Stimulated activated naive CD8-positive, alpha-beta T cell treated with anti-CD3 and anti-CD28 coated beads, Interleukin-15, Interleukin-2, amounts not matched to agents 100 ng/mL and 50 ng/mL, for 24 hours (primary cell): ENCODE data around the gene CEP95.
"Not testable (repeated sequence)": the region's sequence is repeated elsewhere in the genome, so short reads cannot be mapped to it uniquely, and the experiment has no call there.

Experiments used
- H3K27ac Mint-ChIP-seq: one replicate; pipeline ENCODE4 v1.8.0; 2021; ENCODE audit warnings: mild to moderate bottlenecking, mixed read lengths
- H3K27me3 Mint-ChIP-seq: one replicate; pipeline ENCODE4 v1.8.0; 2021; ENCODE audit warnings: mixed read lengths
- H3K36me3 Mint-ChIP-seq: one replicate; pipeline ENCODE4 v1.8.0; 2021; ENCODE audit warnings: low read depth, mixed read lengths
- H3K4me1 Mint-ChIP-seq: one replicate; pipeline ENCODE4 v1.8.0; 2021; ENCODE audit warnings: low read depth, mixed read lengths
- H3K4me3 Mint-ChIP-seq: one replicate; pipeline ENCODE4 v1.8.0; 2021; ENCODE audit warnings: mild to moderate bottlenecking, mixed read lengths
- H3K9me3 Mint-ChIP-seq: one replicate; pipeline ENCODE4 v1.8.0; 2021; ENCODE audit warnings: mixed read lengths

The CEP95 gene

DNA sequence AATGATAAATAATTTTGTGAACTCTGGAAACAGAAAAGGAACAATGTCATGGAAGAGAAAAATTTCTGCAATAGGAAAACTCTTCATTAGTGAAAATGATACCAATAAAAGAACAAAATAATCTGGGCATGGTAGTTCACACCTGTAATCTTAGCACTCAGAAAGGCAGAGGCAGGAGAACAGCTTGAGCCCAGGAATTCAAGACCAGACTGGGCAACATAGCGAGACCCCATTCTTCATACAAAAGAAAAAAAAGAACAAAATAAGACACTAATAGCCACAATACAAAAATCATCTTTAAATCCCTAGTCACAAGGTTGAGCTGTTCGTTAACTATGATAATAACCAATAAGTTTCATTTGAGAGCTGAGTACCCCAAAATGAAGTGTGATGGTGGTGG is 18.5 kb upstream of the CEP95 start:
- Mint-ChIP-seq H3K27ac (no peak overlapping the region), H3K4me1 (peaks cover 12% of the 10 kb centered on the region), H3K9me3 (no peaks in the 10 kb centered on the region), H3K4me3 (no peak overlapping the region), H3K36me3 (peaks cover 83% of the 10 kb centered on the region), H3K27me3 (no peaks in the 10 kb centered on the region)

DNA sequence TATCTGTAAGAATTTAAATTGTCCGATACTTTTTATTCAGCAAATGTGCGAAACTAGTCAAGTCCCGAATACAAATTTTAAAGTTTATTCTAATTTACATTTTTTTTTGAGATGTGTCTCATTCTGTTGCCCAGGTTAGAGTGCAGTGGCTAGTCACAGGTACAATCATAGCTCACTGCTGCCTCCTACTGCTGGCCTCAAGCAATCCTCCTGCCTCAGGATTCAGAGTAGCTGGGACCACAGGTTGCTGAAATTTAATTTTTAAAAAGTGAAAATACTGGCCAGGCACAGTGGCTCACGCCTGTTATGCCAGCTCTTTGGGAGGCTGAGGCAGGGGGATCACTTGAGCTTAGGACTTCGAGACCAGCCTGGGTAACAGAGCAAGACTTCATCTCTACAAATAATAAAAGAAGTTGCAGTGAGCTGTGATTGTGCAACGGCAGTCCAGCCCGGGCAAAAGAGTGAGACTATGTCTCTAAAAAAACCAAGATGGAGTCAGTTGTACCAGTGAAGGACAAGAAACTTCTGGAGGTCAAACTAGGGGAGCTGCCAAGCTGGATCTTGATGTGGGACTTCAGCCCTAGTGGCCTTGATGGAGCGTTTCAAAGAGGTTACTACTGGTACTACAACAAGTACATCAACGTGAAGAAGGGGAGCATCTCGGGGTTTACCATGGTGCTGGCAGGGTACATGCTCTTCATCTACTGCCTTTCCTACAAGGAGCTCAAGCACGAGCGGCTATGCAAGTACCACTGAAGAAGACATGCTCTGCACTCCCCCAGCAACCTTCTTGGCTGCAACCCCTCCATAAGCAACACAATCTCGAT is 15.5 kb upstream of the CEP95 start:
- peaks cover 71% of the 10 kb centered on the region for H3K36me3 Mint-ChIP-seq

DNA sequence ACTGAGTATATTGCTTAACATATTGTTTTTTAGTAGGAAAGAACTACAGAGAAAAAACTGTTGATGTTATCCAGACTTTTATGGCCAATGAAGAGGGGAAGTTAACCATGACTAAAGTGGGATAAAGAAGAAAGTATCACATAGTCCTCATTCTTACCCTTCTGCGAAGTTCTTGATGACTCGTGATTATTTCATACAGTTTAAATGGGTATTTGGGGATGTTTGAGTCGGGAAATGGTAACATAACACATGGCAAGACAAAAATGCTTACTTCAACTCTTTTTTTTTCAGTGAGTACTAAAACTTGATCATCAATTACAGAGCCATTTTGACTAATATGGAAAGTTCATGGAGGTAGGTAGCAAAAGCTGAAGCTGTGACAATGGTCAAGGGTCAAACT is 14.8 kb upstream of the CEP95 start:
- no peak overlapping the region for H3K27ac Mint-ChIP-seq

More for the DNA sequence above, 15.5 kb upstream of the CEP95 start:
- Mint-ChIP-seq H3K27ac (no peak overlapping the region), H3K27me3 (no peaks in the 10 kb centered on the region), H3K9me3 (no peaks in the 10 kb centered on the region), H3K4me1 (peaks cover 36% of the 10 kb centered on the region), H3K4me3 (no peak overlapping the region)

DNA sequence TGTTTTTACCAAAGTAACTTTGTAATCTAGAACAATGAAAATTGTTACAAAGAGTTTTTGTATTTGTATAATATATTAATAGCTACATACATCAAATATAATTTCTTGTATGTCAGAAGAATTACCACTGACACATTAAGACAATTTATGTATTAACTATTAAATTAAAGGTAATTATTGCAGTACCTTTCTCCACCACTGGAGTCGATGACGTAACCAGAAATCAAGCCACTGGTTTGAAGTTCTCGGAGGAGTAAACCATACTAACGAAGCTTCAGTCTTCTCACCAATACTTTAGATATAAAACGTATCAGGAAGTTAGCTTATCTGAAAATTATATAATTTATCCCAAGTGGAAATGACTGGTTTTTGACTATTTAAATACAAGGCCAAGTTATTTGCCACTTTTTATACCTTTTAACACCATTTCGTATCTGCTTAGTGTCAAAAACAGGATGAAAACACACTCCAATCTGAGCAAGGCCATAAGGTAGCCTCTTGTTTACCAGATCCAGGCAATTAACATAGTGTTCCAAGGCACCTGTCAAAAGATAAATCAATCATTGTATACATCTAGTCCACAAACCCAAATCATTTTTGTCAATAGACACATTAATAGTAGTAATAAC is 14.2 kb upstream of the CEP95 start:
- H3K9me3 Mint-ChIP-seq, result no peaks in the 10 kb centered on the region
- H3K4me1 Mint-ChIP-seq, result peaks cover 44% of the 10 kb centered on the region
- H3K27ac Mint-ChIP-seq, result no peak overlapping the region
- H3K27me3 Mint-ChIP-seq, result no peaks in the 10 kb centered on the region
- H3K4me3 Mint-ChIP-seq, result peak overlapping the region; percentile 35
- H3K36me3 Mint-ChIP-seq, result peaks cover 64% of the 10 kb centered on the region

More for the DNA sequence above, 14.8 kb upstream of the CEP95 start:
- Mint-ChIP-seq H3K9me3 (no peaks in the 10 kb centered on the region), H3K27me3 (no peaks in the 10 kb centered on the region), H3K4me3 (peak overlapping the region; percentile 23), H3K36me3 (peaks cover 68% of the 10 kb centered on the region), H3K4me1 (peaks cover 38% of the 10 kb centered on the region)

DNA sequence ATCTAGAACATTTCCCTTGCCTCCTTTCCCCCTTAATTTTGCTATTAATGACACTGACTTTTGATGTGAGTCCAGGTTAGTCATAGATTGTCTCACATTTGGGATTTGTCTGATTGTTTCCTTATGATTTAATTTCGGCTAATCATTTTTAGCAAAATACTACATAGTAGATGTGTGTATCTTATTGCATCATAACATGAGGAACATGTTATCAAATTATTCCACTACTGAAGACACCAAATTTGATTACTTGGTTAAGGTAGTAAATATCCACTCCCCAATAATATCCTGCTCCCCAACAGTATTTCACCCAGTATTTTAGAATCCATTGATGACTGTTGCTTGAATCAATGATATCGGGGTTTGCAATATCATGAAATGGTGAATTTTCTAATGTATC is 12.7 kb upstream of the CEP95 start:
- H3K27me3 Mint-ChIP-seq, result no peaks in the 10 kb centered on the region
- H3K27ac Mint-ChIP-seq, result no peak overlapping the region
- peaks cover 64% of the 10 kb centered on the region for H3K36me3 Mint-ChIP-seq
- peaks cover 59% of the 10 kb centered on the region for H3K4me1 Mint-ChIP-seq
- H3K9me3 Mint-ChIP-seq, result no peaks in the 10 kb centered on the region
- peak overlapping the region; percentile 99 for H3K4me3 Mint-ChIP-seq

DNA sequence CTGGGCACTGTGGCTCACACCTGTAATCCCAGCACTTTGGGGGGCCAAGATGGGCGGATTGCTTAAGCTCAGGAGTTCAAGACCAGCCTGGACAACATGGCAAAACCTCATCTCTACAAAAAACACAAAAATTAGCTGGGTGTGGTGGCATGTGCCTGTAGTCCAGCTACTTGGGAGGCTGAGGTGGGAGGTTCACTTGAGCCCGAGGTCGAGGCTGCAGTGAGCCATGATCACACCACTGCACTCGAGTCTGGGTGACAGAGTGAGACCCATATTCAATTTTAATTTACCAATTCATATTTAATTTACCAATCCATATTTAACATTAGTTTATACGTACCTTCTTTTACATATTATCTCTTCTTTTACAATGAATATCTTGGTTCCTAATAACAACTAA is 11.5 kb upstream of the CEP95 start:
- peak overlapping the region; percentile 99 for H3K4me3 Mint-ChIP-seq
- H3K4me1 Mint-ChIP-seq, result peaks cover 70% of the 10 kb centered on the region
- H3K27ac Mint-ChIP-seq, H3K27me3 Mint-ChIP-seq, H3K9me3 Mint-ChIP-seq: not testable (repeated sequence)
- peaks cover 69% of the 10 kb centered on the region for H3K36me3 Mint-ChIP-seq

DNA sequence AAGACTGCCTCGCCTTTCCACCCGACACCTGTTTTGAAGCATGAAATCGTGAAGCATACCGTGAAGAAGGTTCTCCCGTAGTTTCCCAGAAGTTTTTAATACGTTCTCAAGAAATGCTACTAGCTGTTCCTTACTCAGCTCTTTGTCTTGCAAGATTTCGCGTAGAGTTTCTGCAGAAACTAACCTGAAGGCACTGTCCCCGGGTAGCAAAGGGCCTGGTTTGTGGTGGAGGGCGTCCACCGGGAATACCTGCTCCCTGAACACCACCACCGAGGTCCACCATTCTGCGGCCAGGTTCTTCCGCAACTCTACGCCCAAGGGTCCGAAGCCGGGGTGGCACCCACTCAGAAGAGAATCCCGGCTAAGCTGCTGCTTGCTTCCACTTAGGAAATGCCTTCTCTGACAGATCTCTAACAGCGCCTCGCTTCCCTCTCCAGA is 10.4 kb upstream of the CEP95 start:
- Mint-ChIP-seq H3K9me3 (no peaks in the 10 kb centered on the region), H3K27me3 (no peaks in the 10 kb centered on the region), H3K27ac (peak overlapping the region; percentile 97)

DNA sequence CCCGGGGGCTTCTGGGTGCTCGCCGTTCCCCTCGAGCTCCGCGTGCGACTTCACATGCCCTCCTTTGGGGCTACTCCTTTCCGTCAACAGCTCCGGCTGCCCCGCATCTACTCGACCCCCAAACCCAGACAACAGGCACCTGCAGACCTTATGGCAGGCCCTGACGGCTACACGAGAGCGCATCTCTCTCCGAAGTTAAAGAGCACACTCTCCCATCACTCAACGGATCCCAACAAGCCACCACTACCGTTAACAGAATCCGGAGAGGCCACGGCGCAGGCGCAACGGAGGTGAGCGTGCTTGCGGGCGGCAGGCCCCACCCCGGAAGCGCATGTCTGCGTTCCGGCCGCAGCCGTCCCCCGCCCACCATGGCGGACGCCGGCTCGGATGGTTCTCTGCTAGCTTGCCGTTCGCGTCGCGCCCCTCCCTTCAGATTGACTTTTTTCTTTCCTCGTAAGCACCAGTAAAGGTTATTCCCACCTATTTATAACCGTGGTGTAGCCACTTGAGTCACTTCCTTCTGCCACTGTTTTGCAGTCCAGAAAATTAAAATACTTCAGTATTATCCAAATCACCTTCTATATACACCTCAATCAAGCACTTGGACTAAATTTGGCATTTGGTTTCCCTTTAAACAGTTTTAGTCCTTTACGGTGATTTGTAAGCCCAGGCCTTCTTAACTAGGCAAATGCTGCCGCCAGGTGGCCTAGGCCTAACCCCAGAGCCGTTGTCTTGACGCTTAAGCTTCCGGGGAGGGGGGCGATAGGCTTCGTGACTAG is 9.8 kb upstream of the CEP95 start, which contains the start of gene POLG2:
TSS of gene POLG2 (minus strand) at position 269 of the 779 bp plus-strand sequence. CDS start at position 183, 86 bp downstream.
- Mint-ChIP-seq H3K4me3 (peak within 1 kb of the TSS; percentile 99), H3K27ac (peak within 1 kb of the TSS; percentile 97), H3K4me1 (peaks cover 84% of the 10 kb centered on the region), H3K9me3 (no peaks in the 10 kb centered on the region), H3K36me3 (peaks cover 69% of the 10 kb centered on the region), H3K27me3 (no peaks in the 10 kb centered on the region)

More for the DNA sequence above, 10.4 kb upstream of the CEP95 start:
- H3K4me3 Mint-ChIP-seq, result peak overlapping the region; percentile 99
- H3K36me3 Mint-ChIP-seq, result peaks cover 69% of the 10 kb centered on the region
- peaks cover 81% of the 10 kb centered on the region for H3K4me1 Mint-ChIP-seq

DNA sequence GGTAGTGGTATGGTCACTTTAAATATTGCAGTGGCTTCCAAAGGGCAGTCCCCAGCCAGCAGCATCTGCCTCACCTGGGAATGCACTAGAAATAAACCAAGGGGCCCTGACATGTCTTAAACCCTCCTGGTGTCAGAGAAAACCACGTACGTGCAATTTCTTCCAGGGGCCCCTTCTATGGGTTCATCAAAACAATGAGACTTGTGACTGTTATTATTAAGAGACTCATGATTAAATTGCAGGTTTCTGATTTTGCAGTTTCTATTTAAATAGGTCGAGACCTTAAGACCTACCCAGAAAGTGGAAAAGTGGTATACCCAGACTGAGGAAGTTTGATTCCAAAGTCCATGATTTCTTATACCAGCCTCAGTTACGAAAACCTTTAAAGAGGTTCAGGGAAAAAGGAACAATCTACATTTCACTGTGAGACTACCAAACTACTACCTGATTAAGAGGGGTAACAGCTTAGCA is 9.2 kb upstream of the CEP95 start:
- Mint-ChIP-seq H3K27ac (peak overlapping the region; percentile 97), H3K27me3 (no peaks in the 10 kb centered on the region), H3K9me3 (no peaks in the 10 kb centered on the region), H3K36me3 (peaks cover 71% of the 10 kb centered on the region), H3K4me3 (peak overlapping the region; percentile 99), H3K4me1 (peaks cover 87% of the 10 kb centered on the region)

DNA sequence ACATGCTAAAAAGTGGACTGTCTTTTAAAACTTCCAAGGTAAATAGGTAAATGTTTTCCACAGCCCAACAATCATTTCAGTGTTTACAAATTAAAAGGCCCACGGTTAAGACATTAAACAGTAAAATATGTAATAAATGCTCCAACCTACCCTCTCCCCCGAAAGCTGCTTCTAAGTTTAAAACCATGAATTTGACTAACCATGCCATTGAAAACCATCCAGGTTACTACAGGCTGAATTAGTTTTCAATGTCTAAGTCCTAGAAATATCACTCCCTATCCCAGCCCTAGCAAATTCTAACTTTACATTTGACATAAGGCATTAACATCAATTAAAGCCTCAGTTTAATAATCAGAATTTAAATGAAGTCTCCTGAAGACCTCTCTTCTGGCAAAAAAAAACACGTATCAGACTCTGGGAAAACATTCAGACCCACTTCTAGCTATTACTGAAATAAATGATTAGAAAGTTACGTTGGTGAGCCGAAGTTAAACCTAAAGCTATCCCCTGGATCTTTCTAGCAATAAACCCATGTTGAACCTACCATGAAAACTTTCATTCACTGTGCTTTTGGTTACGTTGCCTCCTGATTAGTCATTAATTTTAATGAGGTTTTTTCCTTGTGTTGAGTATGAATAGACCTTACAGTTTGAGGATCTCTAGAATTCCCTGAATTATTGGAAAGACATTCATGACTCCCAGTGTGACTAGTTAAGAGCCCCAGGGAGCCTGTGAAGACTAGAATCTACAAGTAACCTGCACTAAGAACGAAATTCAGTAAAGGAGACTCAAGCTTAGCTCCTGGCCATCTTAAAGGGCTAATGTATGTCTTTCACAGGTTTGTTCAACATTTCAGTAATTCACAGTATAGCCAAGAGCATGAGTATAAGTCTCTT is 8.2 kb upstream of the CEP95 start:
- H3K27me3 Mint-ChIP-seq, result no peaks in the 10 kb centered on the region
- no peaks in the 10 kb centered on the region for H3K9me3 Mint-ChIP-seq
- H3K4me1 Mint-ChIP-seq, result peaks cover 91% of the 10 kb centered on the region
- peaks cover 75% of the 10 kb centered on the region for H3K36me3 Mint-ChIP-seq
- H3K4me3 Mint-ChIP-seq, result peak overlapping the region; percentile 99
- peak overlapping the region; percentile 97 for H3K27ac Mint-ChIP-seq

DNA sequence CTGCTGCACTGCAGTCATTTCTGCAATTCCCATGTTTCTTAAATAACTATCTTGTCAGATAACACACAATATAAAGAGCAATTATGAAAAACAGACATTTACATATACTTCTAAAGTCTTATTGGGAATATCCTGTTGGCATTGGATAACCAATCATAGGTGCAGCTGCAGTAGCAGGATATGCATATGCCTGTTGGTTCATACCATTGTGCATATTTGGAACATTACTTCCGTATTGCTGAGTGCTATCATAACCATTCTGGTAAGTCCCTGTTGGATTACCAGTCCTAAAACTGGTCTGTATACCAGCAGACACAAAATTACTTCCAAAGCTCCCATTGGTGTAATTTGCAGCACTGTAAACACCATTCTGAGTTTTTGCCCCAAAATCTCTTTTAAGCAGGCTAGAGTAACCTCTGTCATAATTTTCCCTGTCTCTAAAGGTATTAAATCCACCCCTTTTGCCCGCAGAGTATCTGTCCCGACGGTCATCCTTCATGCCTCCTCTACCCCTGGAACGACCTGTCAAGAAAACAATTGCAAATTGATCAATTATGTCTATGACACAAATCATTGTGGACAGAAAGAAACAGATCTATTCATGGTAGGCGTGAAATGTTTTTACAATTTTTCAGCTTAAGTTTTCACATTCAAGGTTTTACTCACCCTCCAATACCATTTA is 6.8 kb upstream of the CEP95 start:
- Mint-ChIP-seq H3K36me3 (peaks cover 77% of the 10 kb centered on the region), H3K27me3 (no peaks in the 10 kb centered on the region), H3K4me1 (peaks cover 91% of the 10 kb centered on the region), H3K27ac (peak overlapping the region; percentile 65), H3K4me3 (peak overlapping the region; percentile 52), H3K9me3 (no peaks in the 10 kb centered on the region)

DNA sequence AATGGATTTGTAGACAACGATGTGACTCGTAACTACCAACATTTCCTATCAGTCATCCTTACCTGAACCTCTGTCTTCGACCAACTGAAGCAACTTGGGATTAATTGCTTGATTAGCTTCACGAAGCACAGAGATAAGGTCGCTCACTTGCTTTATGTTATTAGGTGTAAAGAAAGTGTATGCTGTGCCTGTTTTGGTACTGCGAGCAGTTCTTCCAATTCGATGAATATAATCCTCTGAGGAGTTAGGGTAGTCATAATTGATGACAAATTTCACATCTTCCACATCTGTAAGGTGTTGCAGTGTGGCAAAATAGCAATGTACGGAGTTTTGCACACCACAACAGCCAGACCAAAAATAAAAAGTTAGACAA is 6.3 kb upstream of the CEP95 start:
- H3K27ac Mint-ChIP-seq, result peak overlapping the region; percentile 65
- no peaks in the 10 kb centered on the region for H3K27me3 Mint-ChIP-seq
- peak overlapping the region; percentile 52 for H3K4me3 Mint-ChIP-seq
- H3K4me1 Mint-ChIP-seq, result peaks cover 88% of the 10 kb centered on the region
- H3K36me3 Mint-ChIP-seq, result peaks cover 83% of the 10 kb centered on the region
- no peaks in the 10 kb centered on the region for H3K9me3 Mint-ChIP-seq

DNA sequence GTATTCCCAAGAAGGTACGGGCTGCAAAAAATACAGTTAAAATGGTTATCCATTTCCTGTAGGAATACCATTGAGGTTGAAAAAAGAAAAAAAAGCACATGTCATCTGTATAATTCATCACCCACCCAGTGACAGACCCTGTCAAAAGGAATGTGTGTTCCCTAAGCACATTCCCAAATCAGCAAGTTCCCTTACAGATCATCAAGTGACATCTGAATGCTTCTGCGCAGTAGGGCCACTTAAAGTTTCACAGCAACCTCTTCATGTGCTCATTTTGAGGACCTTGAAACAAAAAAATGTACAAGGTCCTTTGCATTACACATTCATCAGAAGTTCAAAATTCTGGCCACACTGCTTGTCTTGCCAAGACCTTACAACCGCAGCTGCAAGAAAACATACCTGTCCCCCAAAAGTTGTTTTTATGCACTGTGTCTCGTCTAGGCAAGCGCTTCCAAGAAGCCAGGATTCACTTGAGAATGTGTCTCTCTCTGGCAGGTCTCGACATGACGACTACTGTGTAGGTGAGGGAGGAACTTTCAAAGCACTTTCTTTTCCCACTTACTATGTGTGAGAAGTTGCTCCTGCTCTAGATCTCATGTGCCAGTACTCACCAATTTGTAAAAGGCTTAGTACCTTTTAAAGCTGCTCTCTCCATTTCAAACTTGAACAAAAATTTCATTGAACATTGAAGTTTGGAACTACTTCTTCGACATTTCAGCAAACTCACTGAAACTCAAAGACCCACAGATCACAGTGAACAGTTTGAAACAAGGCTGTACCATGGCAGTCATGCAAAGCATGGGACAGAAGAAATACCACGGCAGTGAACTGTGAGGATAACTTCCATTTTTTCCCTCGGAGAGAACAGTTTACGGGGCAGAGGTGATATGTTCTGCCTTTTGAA is 5.7 kb upstream of the CEP95 start:
- peaks cover 88% of the 10 kb centered on the region for H3K36me3 Mint-ChIP-seq
- no peaks in the 10 kb centered on the region for H3K27me3 Mint-ChIP-seq
- peak overlapping the region; percentile 50 for H3K4me3 Mint-ChIP-seq
- peak overlapping the region; percentile 100 for H3K27ac Mint-ChIP-seq
- no peaks in the 10 kb centered on the region for H3K9me3 Mint-ChIP-seq
- peaks cover 85% of the 10 kb centered on the region for H3K4me1 Mint-ChIP-seq
